ENCODE results near the gene CACNA1S. TPM values are rescaled to one million over a fixed set of nuclear protein-coding genes. Genes with fewer than 3 reads are reported as not detected.

CACNA1S gene
- total RNA-seq, 3 donors from 2014 or later = not detected

DNA sequence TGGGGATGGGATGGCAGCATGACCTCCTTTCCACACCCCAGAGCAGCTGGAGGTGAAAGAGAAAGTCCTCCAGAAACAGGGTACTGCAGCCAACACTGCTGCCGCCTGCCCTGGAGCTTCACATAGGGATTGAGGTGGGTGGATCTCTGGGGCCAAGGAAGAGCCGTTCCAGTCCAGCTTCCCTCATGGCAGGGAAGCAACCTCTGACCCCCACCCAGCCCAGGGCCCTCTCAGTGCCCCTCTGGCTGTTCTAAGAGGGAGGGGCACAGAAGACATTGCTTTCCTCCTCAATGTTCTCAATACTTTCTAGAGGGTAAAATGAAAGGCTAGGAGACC, 94.4 kb downstream of the CACNA1S start:
- TF ChIP-seq POLR2AphosphoS5 (IDR thresholded peaks at IDR 0.05) (no peak), POLR2A (IDR thresholded peaks at IDR 0.05) (no peak)
- TF ChIP-seq, protein P1, sequence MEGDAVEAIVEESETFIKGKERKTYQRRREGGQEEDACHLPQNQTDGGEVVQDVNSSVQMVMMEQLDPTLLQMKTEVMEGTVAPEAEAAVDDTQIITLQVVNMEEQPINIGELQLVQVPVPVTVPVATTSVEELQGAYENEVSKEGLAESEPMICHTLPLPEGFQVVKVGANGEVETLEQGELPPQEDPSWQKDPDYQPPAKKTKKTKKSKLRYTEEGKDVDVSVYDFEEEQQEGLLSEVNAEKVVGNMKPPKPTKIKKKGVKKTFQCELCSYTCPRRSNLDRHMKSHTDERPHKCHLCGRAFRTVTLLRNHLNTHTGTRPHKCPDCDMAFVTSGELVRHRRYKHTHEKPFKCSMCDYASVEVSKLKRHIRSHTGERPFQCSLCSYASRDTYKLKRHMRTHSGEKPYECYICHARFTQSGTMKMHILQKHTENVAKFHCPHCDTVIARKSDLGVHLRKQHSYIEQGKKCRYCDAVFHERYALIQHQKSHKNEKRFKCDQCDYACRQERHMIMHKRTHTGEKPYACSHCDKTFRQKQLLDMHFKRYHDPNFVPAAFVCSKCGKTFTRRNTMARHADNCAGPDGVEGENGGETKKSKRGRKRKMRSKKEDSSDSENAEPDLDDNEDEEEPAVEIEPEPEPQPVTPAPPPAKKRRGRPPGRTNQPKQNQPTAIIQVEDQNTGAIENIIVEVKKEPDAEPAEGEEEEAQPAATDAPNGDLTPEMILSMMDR (IDR thresholded peaks at IDR 0.05) = no peak
- Histone ChIP-seq H3K27me3 (peaks cover 0 to 9% of the 10 kb centered on the region in 2 donors), H3K4me1 (no peaks in the 10 kb centered on the region), H3K4me3 (no peak overlapping the region), H3K36me3 (no peaks in the 10 kb centered on the region), H3K9me3 (no peaks in the 10 kb centered on the region), H3K27ac (no peak overlapping the region)
- DNase-seq (ENCODE audit: low spot score in 2 of 2) = no peak
- intact Hi-C loops (cut with DNase I; ENCODE audit: low total_unique reads) = loop anchor here (10.0 kb wide), 1 partner anchor 937 kb away; the partner anchor contains the start of gene TIMM17A

GRCh38 chr1:201016943-201017827, 95.0 kb downstream of the CACNA1S start:
- H3K4me1 ChIP-seq = no peaks in the 10 kb centered on the region
- DNase-seq (ENCODE audit: low spot score in 2 of 2) = no peak
- intact Hi-C loops (cut with DNase I; ENCODE audit: low total_unique reads) = loop anchor here (10.0 kb wide), 1 partner anchor 938 kb away; the partner anchor contains the start of gene TIMM17A
- H3K27me3 ChIP-seq = peaks cover 0 to 9% of the 10 kb centered on the region in 2 donors
- H3K9me3 ChIP-seq = no peaks in the 10 kb centered on the region
- no peak overlapping the region for H3K27ac ChIP-seq
- H3K36me3 ChIP-seq = no peaks in the 10 kb centered on the region
- no peak overlapping the region for H3K4me3 ChIP-seq
- TF ChIP-seq, protein P1 (IDR thresholded peaks at IDR 0.05) = no peak
- TF ChIP-seq POLR2A (IDR thresholded peaks at IDR 0.05) = no peak
- no peak for TF ChIP-seq POLR2AphosphoS5 (IDR thresholded peaks at IDR 0.05)

GRCh38 chr1:201016211-201016651, 96.0 kb downstream of the CACNA1S start:
- intact Hi-C loops (cut with DNase I; ENCODE audit: low total_unique reads) = loop anchor here (10.0 kb wide), 1 partner anchor 939 kb away; the partner anchor contains the start of gene TIMM17A
- no peak for DNase-seq (ENCODE audit: low spot score in 2 of 2)
- TF ChIP-seq POLR2AphosphoS5 (IDR thresholded peaks at IDR 0.05) = no peak
- no peak for TF ChIP-seq POLR2A (IDR thresholded peaks at IDR 0.05)
- TF ChIP-seq, protein P1 (IDR thresholded peaks at IDR 0.05) = no peak
- Histone ChIP-seq H3K4me3 (no peak overlapping the region), H3K27me3 (peaks cover 0 to 9% of the 10 kb centered on the region in 2 donors), H3K4me1 (no peaks in the 10 kb centered on the region), H3K9me3 (no peaks in the 10 kb centered on the region), H3K36me3 (no peaks in the 10 kb centered on the region), H3K27ac (no peak overlapping the region)

DNA sequence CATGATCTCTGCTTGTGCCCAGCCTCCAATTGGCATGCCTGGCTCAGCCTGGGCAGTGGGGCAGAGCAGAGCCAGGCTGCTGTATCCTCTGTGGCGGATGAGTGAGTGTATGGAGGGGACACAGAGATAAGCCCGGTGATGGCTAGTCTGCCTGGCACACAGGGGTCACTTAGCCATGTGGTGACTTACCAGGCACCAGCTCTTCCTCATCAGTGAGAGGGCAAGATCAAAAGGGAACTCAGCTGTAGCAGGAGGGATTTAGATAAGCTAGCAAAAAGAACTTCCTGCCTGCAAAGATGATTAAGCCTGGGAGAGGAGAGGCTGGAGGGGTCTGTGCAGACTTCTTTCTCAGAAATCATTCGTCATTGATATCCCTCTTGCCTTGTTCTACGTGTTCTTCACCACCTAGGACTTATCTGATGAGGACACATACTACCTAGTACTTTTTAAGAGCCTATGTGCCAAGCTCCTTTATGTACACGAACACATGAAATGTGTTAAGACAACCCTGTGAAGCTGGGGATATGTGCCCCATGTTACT, 96.6 kb downstream of the CACNA1S start:
- no peaks in the 10 kb centered on the region for H3K9me3 ChIP-seq
- H3K4me1 ChIP-seq = no peaks in the 10 kb centered on the region
- no peak for DNase-seq (ENCODE audit: low spot score in 2 of 2)
- peaks cover 0 to 9% of the 10 kb centered on the region in 2 donors for H3K27me3 ChIP-seq
- TF ChIP-seq POLR2AphosphoS5 (IDR thresholded peaks at IDR 0.05) = no peak
- TF ChIP-seq, protein P1 (IDR thresholded peaks at IDR 0.05) = no peak
- TF ChIP-seq POLR2A (IDR thresholded peaks at IDR 0.05) = no peak
- no peak overlapping the region for H3K4me3 ChIP-seq
- H3K36me3 ChIP-seq = no peaks in the 10 kb centered on the region
- intact Hi-C loops (cut with DNase I; ENCODE audit: low total_unique reads) = loop anchor here (10.0 kb wide), 1 partner anchor 939 kb away; the partner anchor contains the start of gene TIMM17A
- H3K27ac ChIP-seq = no peak overlapping the region

- TF ChIP-seq, protein P1 (IDR thresholded peaks at IDR 0.05) = no peak
- no peak for TF ChIP-seq POLR2A (IDR thresholded peaks at IDR 0.05)
- no peak for TF ChIP-seq POLR2AphosphoS5 (IDR thresholded peaks at IDR 0.05)
- Histone ChIP-seq H3K4me3 (no peak overlapping the region), H3K27me3 (peaks cover 0 to 9% of the 10 kb centered on the region in 2 donors), H3K9me3 (no peaks in the 10 kb centered on the region), H3K4me1 (no peaks in the 10 kb centered on the region), H3K27ac (no peak overlapping the region), H3K36me3 (no peaks in the 10 kb centered on the region)
- no peak for DNase-seq (ENCODE audit: low spot score in 2 of 2)
- intact Hi-C loops (cut with DNase I; ENCODE audit: low total_unique reads) = loop anchor here (10.0 kb wide), 1 partner anchor 940 kb away; the partner anchor contains the start of gene TIMM17A
These were observed 97.4 kb downstream of the CACNA1S start for GRCh38 chr1:201014816-201015200.
